ENCODE data around the gene KRT73.

DNA sequence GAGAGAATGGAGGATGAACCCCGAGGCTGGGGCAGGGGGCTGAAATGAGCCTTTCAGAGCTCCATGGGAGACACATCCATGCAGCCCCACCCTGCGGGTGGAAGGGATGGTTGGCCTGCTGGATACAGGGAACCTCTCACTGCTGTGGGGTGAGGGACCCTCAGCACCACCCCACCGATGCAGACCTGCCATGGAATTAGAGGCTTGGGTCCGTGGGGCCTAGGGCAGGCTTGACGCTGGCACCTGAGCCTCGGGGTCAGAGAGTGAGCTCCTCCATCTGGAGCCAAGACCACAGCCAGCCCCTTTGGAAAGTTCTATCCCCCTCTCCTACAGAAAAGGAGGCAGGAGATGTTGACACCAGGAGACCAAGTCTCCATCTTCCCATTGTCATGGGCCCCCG is 37.3 kb downstream of the KRT73 start:
- TF ChIP-seq CTCF (IDR thresholded peaks at IDR 0.05) = no peak
- no peak for TF ChIP-seq POLR2A (IDR thresholded peaks at IDR 0.05)
